Hematopoietic multipotent progenitor cell treated with erythropoietin and hydrocortisone succinate and interleukin-3 and kit ligand, for 4 days (in vitro differentiated cells): ENCODE data around the gene KIAA0586.

Experiments
- DNase-seq: peaks from one replicate; pipeline ENCODE4 v3.0.0-alpha.2; 2015

Gene KIAA0586

GRCh38 chr14:58599707-58600106 is 172.2 kb downstream of the KIAA0586 start:
- DNase-seq: no peak
